ENCODE results near the gene VSIG10L.

DNA sequence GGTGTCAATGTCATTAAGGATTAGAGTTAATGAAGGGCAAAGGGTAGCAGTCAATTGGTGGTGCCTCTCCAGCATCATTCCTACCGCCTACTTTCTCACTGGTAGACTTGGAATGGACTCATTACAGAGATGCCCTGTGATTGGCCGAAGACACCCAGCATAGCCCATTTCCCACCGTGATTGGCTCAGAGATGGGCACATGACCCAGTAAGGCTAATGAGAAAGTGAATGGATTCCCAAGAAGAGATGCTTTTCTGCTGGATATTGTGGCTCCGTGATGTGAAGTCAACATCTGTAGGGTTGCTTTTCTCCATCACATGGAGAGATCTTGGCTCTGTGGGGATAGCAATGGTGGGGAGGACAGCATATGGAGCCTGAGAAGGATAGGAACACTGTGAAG is 11.6 kb downstream of the VSIG10L start:
- TF ChIP-seq EZH2 (IDR thresholded peaks at IDR 0.05; ENCODE audit: low read length, unreplicated experiment) = no peak
- TF ChIP-seq, protein P1, sequence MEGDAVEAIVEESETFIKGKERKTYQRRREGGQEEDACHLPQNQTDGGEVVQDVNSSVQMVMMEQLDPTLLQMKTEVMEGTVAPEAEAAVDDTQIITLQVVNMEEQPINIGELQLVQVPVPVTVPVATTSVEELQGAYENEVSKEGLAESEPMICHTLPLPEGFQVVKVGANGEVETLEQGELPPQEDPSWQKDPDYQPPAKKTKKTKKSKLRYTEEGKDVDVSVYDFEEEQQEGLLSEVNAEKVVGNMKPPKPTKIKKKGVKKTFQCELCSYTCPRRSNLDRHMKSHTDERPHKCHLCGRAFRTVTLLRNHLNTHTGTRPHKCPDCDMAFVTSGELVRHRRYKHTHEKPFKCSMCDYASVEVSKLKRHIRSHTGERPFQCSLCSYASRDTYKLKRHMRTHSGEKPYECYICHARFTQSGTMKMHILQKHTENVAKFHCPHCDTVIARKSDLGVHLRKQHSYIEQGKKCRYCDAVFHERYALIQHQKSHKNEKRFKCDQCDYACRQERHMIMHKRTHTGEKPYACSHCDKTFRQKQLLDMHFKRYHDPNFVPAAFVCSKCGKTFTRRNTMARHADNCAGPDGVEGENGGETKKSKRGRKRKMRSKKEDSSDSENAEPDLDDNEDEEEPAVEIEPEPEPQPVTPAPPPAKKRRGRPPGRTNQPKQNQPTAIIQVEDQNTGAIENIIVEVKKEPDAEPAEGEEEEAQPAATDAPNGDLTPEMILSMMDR (conservative IDR thresholded peaks at IDR 0.05; ENCODE audit: low read depth, low read length) = no peak
- no peak for TF ChIP-seq EZH2phosphoT487 (IDR thresholded peaks at IDR 0.05; ENCODE audit: borderline replicate concordance, low read length)
